Glutamatergic neuron (in vitro differentiated cells): ENCODE measurements around the gene RNF175. TPM values are rescaled to one million over a fixed set of nuclear protein-coding genes. Genes with fewer than 3 reads are reported as not detected.
A peak's percentile ranks its signal among the peaks of the same experiment; 100 is the strongest.

ENCODE experiments used
- DNase-seq: peaks from one replicate; pipeline ENCODE4 v3.0.0; 2022
- H3K27ac Mint-ChIP-seq: one replicate; pipeline ENCODE4 v1.8.0; 2020; ENCODE audit warnings: mild to moderate bottlenecking, mixed read lengths, inconsistent platforms; ENCODE audit not compliant: unreplicated experiment
- H3K27me3 Mint-ChIP-seq: one replicate; pipeline ENCODE4 v1.8.0; 2020; ENCODE audit warnings: mild to moderate bottlenecking, moderate library complexity, mixed read lengths, inconsistent platforms; ENCODE audit not compliant: unreplicated experiment
- H3K36me3 Mint-ChIP-seq: one replicate; pipeline ENCODE4 v1.8.0; 2020; ENCODE audit warnings: mild to moderate bottlenecking, mixed read lengths, inconsistent platforms; ENCODE audit not compliant: unreplicated experiment
- H3K4me1 Mint-ChIP-seq: one replicate; pipeline ENCODE4 v1.8.0; 2020; ENCODE audit warnings: mild to moderate bottlenecking, low read depth, mixed read lengths, inconsistent platforms; ENCODE audit not compliant: unreplicated experiment
- H3K4me3 Mint-ChIP-seq: one replicate; pipeline ENCODE4 v1.8.0; 2020; ENCODE audit warnings: mild to moderate bottlenecking, mixed read lengths, inconsistent platforms; ENCODE audit not compliant: unreplicated experiment
- H3K9me3 Mint-ChIP-seq: one replicate; pipeline ENCODE4 v1.8.0; 2020; ENCODE audit warnings: mild to moderate bottlenecking, moderate library complexity, mixed read lengths, inconsistent platforms; ENCODE audit not compliant: unreplicated experiment
- total RNA-seq: library from RNA; stranded (reverse); fragmentation: NEBNext Ultra II Directional; extraction: Animal tissue kit (Norgen Biotek cat#: 25700); gene quantifications from one replicate; pipeline ENCODE4 v1.2.1, GENCODE V29; 2021; ENCODE audit not compliant: unreplicated experiment
- TF ChIP-seq, protein P1 (sequence below): fragments of 200-600 bp; sonication (generic); IDR thresholded peaks from one replicate; pipeline ENCODE4 v1.5.0; 2021; ENCODE audit not compliant: partially characterized antibody, unreplicated experiment

The RNF175 gene
- total RNA-seq, 1 donor from 2014 or later: 2.1 TPM

GRCh38 chr4:153684971-153685371 is 74.9 kb downstream of the RNF175 start:
- no peak for DNase-seq
- Mint-ChIP-seq H3K27me3 (peaks cover 13% of the 10 kb centered on the region), H3K27ac (no peak overlapping the region), H3K4me3 (peak overlapping the region; percentile 83), H3K9me3 (peaks cover 5% of the 10 kb centered on the region), H3K4me1 (no peaks in the 10 kb centered on the region), H3K36me3 (peaks cover 22% of the 10 kb centered on the region)
- TF ChIP-seq, protein P1, sequence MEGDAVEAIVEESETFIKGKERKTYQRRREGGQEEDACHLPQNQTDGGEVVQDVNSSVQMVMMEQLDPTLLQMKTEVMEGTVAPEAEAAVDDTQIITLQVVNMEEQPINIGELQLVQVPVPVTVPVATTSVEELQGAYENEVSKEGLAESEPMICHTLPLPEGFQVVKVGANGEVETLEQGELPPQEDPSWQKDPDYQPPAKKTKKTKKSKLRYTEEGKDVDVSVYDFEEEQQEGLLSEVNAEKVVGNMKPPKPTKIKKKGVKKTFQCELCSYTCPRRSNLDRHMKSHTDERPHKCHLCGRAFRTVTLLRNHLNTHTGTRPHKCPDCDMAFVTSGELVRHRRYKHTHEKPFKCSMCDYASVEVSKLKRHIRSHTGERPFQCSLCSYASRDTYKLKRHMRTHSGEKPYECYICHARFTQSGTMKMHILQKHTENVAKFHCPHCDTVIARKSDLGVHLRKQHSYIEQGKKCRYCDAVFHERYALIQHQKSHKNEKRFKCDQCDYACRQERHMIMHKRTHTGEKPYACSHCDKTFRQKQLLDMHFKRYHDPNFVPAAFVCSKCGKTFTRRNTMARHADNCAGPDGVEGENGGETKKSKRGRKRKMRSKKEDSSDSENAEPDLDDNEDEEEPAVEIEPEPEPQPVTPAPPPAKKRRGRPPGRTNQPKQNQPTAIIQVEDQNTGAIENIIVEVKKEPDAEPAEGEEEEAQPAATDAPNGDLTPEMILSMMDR: no peak

GRCh38 chr4:153684182-153684970 is 75.4 kb downstream of the RNF175 start, which contains the start of gene TLR2:
Gene TLR2 (plus strand): TSS chr4:153684280. CDS start chr4:153702908, 18,628 bp downstream.
- Mint-ChIP-seq H3K27me3 (peaks cover 13% of the 10 kb centered on the region), H3K4me3 (peak within 1 kb of the TSS; percentile 84), H3K4me1 (no peaks in the 10 kb centered on the region), H3K27ac (no peak within 1 kb of the TSS), H3K36me3 (peaks cover 19% of the 10 kb centered on the region), H3K9me3 (peaks cover 5% of the 10 kb centered on the region)
- TF ChIP-seq, protein P1: no peak
- DNase-seq: peak; percentile 44

DNA sequence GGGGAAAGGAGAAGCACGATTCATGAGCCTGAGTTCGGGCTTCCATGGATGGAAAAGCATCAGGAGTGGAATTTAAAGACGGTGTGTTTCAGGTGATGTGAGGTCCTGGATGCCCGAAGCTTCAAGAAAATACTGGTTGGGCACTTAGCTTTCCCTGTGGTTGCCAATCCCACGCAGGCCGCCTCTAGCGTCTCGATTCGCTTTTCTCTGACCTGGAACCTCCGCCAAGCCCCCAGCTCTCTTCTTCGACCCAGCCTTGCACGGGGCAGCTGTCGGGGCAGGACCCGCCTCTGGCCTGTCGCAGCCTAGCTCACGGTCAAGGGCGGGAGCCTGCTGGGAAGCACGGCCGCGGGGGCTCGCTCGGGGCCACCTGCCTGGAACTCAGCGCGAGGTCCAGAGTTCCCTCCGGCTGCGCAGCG is 76.1 kb downstream of the RNF175 start:
- TF ChIP-seq, protein P1: no peak
- Mint-ChIP-seq H3K4me1 (no peaks in the 10 kb centered on the region), H3K36me3 (peaks cover 15% of the 10 kb centered on the region), H3K27ac (no peak overlapping the region), H3K9me3 (peaks cover 5% of the 10 kb centered on the region), H3K27me3 (peaks cover 13% of the 10 kb centered on the region), H3K4me3 (peak overlapping the region; percentile 84)
- DNase-seq: no peak

DNA sequence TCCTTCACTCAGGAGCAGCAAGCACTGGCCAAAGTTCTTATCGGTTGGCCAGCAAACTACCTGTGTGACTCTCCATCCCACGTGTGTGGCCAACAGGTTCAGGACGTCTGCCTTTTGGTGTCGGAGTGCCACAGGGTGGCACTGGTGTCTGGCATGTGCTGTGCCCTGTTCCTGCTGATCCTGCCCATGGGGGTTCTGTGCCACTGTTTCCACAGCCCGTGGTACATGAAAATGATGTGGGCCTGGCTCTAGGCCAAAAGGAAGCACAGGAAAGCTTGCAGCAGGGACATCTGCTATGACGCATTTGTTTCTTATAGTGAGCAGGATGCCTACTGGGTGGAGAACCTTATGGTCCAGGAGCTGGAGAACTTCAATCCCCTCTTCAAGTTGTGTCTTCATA is 80.3 kb downstream of the RNF175 start:
- Mint-ChIP-seq H3K27me3 (peaks cover 6% of the 10 kb centered on the region), H3K27ac (no peak overlapping the region), H3K9me3 (peaks cover 5% of the 10 kb centered on the region), H3K4me1 (no peaks in the 10 kb centered on the region), H3K36me3 (peaks cover 27% of the 10 kb centered on the region), H3K4me3 (no peak overlapping the region)
- TF ChIP-seq, protein P1: no peak
- no peak for DNase-seq

- Mint-ChIP-seq H3K4me3 (no peak overlapping the region), H3K27ac (no peak overlapping the region), H3K27me3 (no peaks in the 10 kb centered on the region), H3K4me1 (no peaks in the 10 kb centered on the region), H3K36me3 (peaks cover 22% of the 10 kb centered on the region), H3K9me3 (no peaks in the 10 kb centered on the region)
- no peak for DNase-seq
- TF ChIP-seq, protein P1: no peak
These were observed 82.8 kb downstream of the RNF175 start for GRCh38 chr4:153676984-153677383.
